SH-SY5Y (cell line): ENCODE measurements around the gene MAP7D3.

Source experiments
- GATA2 ChIP-seq: IDR thresholded peaks from 2 replicates; pipeline ENCODE4 v1.6.1; 2011; ENCODE audit warnings: mild to moderate bottlenecking, low read depth, low read length
- GATA3 ChIP-seq: IDR thresholded peaks from 2 replicates; pipeline ENCODE4 v1.6.1; 2011; ENCODE audit warnings: low read depth, mild to moderate bottlenecking, low read length, moderate library complexity

DNA sequence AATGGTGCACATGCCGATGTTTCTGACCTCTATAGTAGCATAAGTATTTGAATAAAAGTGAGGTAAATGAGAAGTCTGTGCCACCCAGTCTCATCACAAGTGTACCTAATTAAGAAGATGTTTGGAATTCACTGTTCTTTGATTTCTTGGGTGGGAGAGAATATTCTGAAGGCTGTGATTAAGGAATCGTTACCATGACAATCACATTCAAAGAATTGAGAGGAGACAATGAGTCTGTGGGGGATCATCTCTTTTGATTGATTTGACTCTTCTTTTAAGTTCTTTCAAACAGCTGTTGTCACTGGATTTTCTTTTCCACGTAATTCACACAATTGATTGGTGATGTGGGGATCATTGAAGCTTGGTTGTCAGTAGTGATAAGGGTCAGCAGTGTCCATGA, 85.8 kb downstream of the MAP7D3 start:
- TF ChIP-seq GATA3 (no peak), GATA2 (no peak)
